Neural progenitor cell (in vitro differentiated cells): ENCODE results near the gene KLHL29.

Experiments used
- CTCF ChIP-seq: fragments of 200-600 bp; sonication (generic); IDR thresholded peaks from 2 replicates; pipeline ENCODE4 v1.5.1; 2017; ENCODE audit warnings: antibody characterized with exemption, mild to moderate bottlenecking
- EZH2phosphoT487 ChIP-seq: fragments of 200-600 bp; sonication (generic); IDR thresholded peaks from 2 replicates; pipeline ENCODE4 v1.6.1; 2017; ENCODE audit warnings: antibody characterized with exemption

GRCh38 chr2:23530909-23531276 is 145.9 kb downstream of the KLHL29 start:
- TF ChIP-seq CTCF (no peak), EZH2phosphoT487 (no peak)
